K562 (cell line): ENCODE results near the gene RHBG. TPM values are rescaled to one million over a fixed set of nuclear protein-coding genes. Genes with fewer than 3 reads are reported as not detected.
A peak's percentile ranks its signal among the peaks of the same experiment; 100 is the strongest.

Experiments used
- ARNT ChIP-seq, 2 experiments: fragments of 450-650 bp; IDR thresholded peaks; 2 replicates each; pipeline ENCODE4 v1.6.1; 2016; ENCODE audit warnings: mild to moderate bottlenecking in 1 of 2
- DEAF1 ChIP-seq: fragments of 450-650 bp; formaldehyde crosslinking; IDR thresholded peaks from 2 replicates; pipeline ENCODE4 v1.4.0; 2020; ENCODE audit warnings: mild to moderate bottlenecking, moderate library complexity
- EGR1 ChIP-seq: fragments of 450-650 bp; conservative IDR thresholded peaks from 2 replicates; pipeline ENCODE4 v1.6.1; 2017; ENCODE audit warnings: mild to moderate bottlenecking
- ELK1 ChIP-seq: sonication (generic); formaldehyde crosslinking; IDR thresholded peaks from 2 replicates; pipeline ENCODE4 v1.8.1; 2022; ENCODE audit warnings: missing genetic modification reagents
- FOXK2 ChIP-seq, 2 experiments: fragments of 450-650 bp; IDR thresholded peaks in 1 of 2; conservative IDR thresholded peaks in 1 of 2; 2 replicates each; pipeline ENCODE4 v1.6.1; 2016; ENCODE audit warnings: low read depth in 2 of 2, mild to moderate bottlenecking in 1 of 2
- HDAC2 ChIP-seq: fragments of 450-650 bp; IDR thresholded peaks from 2 replicates; pipeline ENCODE4 v1.6.1; 2016; ENCODE audit warnings: mild to moderate bottlenecking
- NFRKB ChIP-seq: fragments of 450-650 bp; IDR thresholded peaks from 2 replicates; pipeline ENCODE4 v1.6.1; 2016; ENCODE audit warnings: low read depth
- NKRF ChIP-seq: fragments of 450-650 bp; IDR thresholded peaks from 2 replicates; pipeline ENCODE4 v1.6.1; 2016; ENCODE audit warnings: borderline replicate concordance
- PHF20 ChIP-seq: fragments of 450-650 bp; IDR thresholded peaks from 2 replicates; pipeline ENCODE4 v1.6.1; 2018; ENCODE audit not compliant: partially characterized antibody
- PHF8 ChIP-seq: fragments of 200-600 bp; sonication (generic); IDR thresholded peaks from 2 replicates; pipeline ENCODE4 v1.6.1; 2012; ENCODE audit warnings: mixed run types, mild to moderate bottlenecking, inconsistent platforms, low read length, moderate library complexity, borderline replicate concordance
- PRDM10 ChIP-seq: fragments of 450-650 bp; IDR thresholded peaks from 2 replicates; pipeline ENCODE4 v1.6.1; 2018; ENCODE audit not compliant: partially characterized antibody
- RBM34 ChIP-seq: fragments of 200-400 bp; formaldehyde crosslinking; IDR thresholded peaks from 2 replicates; pipeline ENCODE4 v1.6.1; 2018; ENCODE audit warnings: low read length, borderline replicate concordance; ENCODE audit not compliant: insufficient read depth
- SMARCA4 ChIP-seq: fragments of 450-650 bp; IDR thresholded peaks from 2 replicates; pipeline ENCODE4 v1.6.1; 2016
- TEAD1 ChIP-seq, 2 experiments: fragments of 450-650 bp in 1 of 2; sonication (generic) in 1 of 2; formaldehyde crosslinking; IDR thresholded peaks; 2 replicates each; pipeline versions ENCODE4 v1.4.0 to v1.8.0; 2020 to 2022; ENCODE audit warnings: mild to moderate bottlenecking in 2 of 2, missing genetic modification reagents in 1 of 2
- ZBTB26 ChIP-seq: fragments of 450-650 bp; formaldehyde crosslinking; IDR thresholded peaks from 2 replicates; pipeline ENCODE4 v1.4.0; 2022; ENCODE audit warnings: missing genetic modification characterization
- ZKSCAN1 ChIP-seq: fragments of 150-350 bp; IDR thresholded peaks from 2 replicates; pipeline ENCODE4 v1.6.1; 2016; ENCODE audit warnings: low read depth, low read length
- ZNF3 ChIP-seq: fragments of 250-450 bp; sonication (Bioruptor Pico); IDR thresholded peaks from 2 replicates; pipeline ENCODE4 v1.5.0; 2021; ENCODE audit warnings: mild to moderate bottlenecking, moderate library complexity
- polyA plus RNA-seq, 8 experiments: library from polyadenylated mRNA; depleted of rRNA in 4 of 8; stranded (reverse) in 5 of 8; unstranded in 3 of 8; fragments of >200 nt; fragmentation: Nextera tagmentation in 2 of 8; fragmentation: Illumina TruSeq in 1 of 8; extraction: Ambion mirVana in 2 of 8; extraction: Trizol in 1 of 8; gene quantifications; 2 replicates each; pipeline versions ENCODE4 v1.2.1 to v1.2.3, GENCODE V29; 2011 to 2014; ENCODE audit warnings: inconsistent platforms in 1 of 8, missing spikeins in 1 of 8
- total RNA-seq, 7 experiments: library from RNA; depleted of rRNA in 6 of 7; stranded (reverse); fragments of >200 nt in 6 of 7; fragmentation: Illumina TruSeq in 2 of 7; extraction: Trizol in 2 of 7; gene quantifications; 2 replicates each; pipeline versions ENCODE4 v1.2.1 to v1.2.3, GENCODE V29; 2011 to 2021; ENCODE audit warnings: low replicate concordance in 1 of 7

The RHBG gene
- total and polyA plus RNA-seq, 9 of the 15 experiments (the other 6 are each of a cell fraction or from before 2014, with no cell fraction given) = not detected

- no peak for TF ChIP-seq ELK1 (CRISPR knock-in tag)
- 0 out of 4 replicates have a peak, but pooled peaks of 1 of the 2 experiments have one; percentile 25 for TF ChIP-seq TEAD1 (CRISPR knock-in tag; IDR thresholded peaks at IDR 0.05)
- peak; percentile 82; the same call in 1 of the 2 replicates for TF ChIP-seq PHF8
- peak; percentile 70; the same call in 1 of the 2 replicates for TF ChIP-seq NFRKB
- peak; percentile 54; the same call in 1 of the 2 replicates for TF ChIP-seq SMARCA4
- TF ChIP-seq ZBTB26 = peak; percentile 21; the same call in 1 of the 2 replicates
- TF ChIP-seq NKRF = peak; percentile 87
- 0 out of 4 replicates have a peak, but pooled peaks of 1 of the 2 experiments have one; percentile 30 for TF ChIP-seq ARNT (IDR thresholded peaks at IDR 0.05)
- TF ChIP-seq EGR1 = 0 out of 2 replicates have a peak, but pooled peaks have one; percentile 5
- TF ChIP-seq RBM34 = no peak
- 0 out of 4 replicates have a peak, but pooled peaks of 1 of the 2 experiments have one; percentile 11 for TF ChIP-seq FOXK2 (conservative IDR thresholded peaks at IDR 0.05 in 1 of 2, IDR thresholded peaks at IDR 0.05 in 1 of 2; ENCODE audit: low read depth in 2 of 2)
- TF ChIP-seq PHF20 = peak; percentile 51
- TF ChIP-seq ZNF3 = no peak
- peak; percentile 55; the same call in 1 of the 2 replicates for TF ChIP-seq HDAC2
- no peak for TF ChIP-seq ZKSCAN1
- TF ChIP-seq DEAF1 (CRISPR knock-in tag) = no peak
- no peak for TF ChIP-seq PRDM10
These were observed 31.2 kb upstream of the RHBG start (continued) for GRCh38 chr1:156337888-156338179.
